COR-L47 (cell line): ENCODE results near the gene SLC25A19.
A peak's percentile ranks its signal among the peaks of the same experiment; 100 is the strongest.

Source experiments
- DNase-seq: peaks from one replicate; lab custom pipeline; 2025; lab: John Stamatoyannopoulos, UW

The SLC25A19 gene

DNA sequence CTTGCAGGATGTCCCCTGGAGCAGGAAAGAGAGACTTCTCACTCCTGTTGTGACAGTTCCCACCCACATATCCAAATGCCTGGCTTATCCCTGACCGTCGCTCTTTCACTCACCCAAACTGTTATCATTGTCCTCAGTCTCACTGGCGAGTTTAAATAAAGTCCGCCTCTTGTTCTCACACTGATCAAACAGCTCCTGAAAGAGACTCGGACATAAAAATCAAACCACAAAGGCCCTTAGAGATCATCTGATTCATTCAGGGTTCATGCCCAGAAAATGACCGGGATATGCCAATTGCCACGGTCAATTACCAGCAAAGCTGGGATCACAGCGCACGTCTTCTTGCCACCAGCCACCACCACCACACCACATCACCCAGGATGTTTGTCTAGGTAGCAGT, 47.7 kb downstream of the SLC25A19 start:
- no peak for DNase-seq

DNA sequence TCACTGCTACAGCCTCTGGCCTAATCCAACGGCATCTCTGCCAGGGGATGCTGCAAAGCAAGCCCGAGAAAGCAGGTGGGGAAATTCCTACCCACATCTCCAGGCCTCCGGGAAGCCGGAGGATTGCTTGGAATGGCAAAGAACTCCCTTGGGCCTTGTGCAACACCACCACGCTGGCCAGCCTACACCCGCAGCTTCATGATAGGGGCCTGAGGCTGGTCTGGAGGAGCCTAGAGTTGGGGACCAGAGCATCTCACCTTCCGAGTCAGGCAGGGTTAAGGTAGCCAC, 48.1 kb downstream of the SLC25A19 start:
- no peak for DNase-seq

DNA sequence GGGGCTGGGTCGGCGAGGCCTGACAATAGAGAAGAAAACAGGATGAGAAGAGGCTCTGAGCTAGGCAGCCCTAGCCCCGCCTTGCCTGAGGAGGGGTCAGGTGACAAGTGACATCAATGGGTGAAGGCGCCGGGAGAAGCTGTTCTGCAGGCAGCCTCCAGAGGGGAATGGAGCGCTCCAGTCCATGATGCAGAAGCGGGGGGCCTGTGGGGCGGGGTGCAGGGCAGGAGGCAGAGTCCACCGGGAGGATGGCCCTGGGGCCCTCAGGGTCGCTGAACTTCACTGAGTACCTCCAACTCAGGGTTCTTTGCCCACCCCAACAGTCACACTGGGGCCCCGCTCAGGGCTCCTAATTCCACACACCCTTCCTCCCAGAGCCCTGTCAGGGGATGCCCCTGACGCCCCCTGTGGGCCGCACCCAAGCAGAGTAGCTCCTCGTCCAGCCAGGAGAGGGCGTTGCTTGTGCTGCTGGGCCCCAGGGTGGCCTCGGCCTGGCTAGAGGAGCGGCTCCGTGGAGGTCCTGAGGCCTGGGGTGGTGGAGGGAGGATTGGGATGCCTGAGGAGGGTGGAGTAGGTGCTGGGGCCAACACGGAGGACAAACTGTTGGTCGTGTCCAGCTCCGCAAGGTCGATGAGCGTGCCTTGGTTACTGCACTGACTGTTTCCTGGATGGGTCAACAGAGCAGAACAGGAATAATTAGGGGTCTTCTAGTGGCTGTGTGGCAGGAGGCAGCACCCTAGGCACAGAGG, 48.7 kb downstream of the SLC25A19 start:
- DNase-seq, result peak; percentile 17

DNA sequence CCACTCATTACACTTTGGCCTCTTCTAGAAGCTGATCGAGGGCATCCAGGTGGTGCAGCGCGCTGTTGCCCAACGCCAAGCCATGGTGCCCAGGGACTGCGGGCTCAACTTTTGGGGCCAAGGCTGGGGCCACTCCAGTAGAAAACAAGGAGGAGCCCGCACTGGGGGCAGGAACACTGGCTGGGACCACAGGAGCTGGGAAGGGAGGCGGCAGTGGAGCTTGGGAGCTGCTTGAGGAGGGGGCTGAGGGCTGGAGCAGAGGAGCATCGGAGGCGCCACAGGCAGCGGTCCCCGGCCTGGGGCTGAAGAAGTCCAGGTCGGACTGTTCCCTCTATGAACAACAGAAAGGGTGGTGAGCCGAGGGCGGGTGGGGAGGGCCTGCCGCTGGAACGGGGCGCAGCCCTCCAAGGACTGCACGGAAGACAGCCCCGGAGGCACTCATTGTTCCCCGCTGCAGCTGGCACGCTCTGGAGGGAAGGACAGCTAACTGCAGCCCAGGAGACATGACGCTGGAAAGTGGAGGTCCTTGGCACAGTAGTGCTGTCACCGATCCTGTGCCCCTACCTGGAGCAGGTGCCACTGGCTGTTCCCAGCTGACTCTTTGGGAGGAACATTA, 49.3 kb downstream of the SLC25A19 start:
- no peak for DNase-seq

DNA sequence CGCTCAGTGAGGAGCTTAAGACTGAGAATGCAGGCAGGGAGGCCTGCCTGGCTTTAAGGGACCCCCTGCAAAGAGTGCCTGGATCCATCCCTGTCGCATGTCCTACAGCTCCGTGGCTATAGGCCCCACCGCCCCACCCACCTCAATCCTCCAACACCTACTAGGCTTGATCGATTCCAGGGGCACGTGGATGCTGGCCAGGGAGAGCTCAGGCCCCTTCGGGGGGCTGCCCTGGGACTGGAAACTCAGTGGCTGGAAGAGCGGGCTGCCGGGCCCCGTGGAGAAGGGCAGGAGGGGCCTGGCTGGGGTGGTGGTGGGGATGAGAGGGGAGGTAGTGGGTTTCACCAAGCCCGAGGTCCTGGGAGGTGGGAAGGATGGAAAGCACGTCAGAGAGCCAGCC, 50.0 kb downstream of the SLC25A19 start:
- no peak for DNase-seq

DNA sequence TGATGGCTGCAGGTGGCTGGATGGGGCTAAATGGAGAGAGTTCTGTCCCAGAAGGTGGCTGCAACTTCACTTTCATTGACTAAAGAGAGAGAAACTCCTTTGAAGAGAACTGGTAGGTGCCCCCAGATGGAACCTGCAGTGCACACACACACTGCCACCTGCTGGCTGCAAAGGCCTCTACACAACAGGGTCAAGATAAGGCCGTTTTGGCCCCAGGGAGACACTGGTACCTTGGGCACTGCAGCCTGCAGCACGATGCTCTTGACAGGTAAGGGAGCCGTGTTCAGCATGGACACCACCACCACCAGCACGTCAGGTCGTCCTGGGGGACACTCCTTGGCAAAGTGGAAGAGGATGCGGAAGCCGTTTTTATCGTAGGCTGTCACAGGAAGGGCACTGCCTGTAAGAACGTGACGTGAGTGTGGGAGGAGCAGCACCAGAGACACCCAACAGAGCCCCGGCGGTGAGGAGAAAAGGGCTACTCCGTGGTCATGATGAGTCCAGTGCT, 50.5 kb downstream of the SLC25A19 start:
- peak; percentile 28 for DNase-seq

DNA sequence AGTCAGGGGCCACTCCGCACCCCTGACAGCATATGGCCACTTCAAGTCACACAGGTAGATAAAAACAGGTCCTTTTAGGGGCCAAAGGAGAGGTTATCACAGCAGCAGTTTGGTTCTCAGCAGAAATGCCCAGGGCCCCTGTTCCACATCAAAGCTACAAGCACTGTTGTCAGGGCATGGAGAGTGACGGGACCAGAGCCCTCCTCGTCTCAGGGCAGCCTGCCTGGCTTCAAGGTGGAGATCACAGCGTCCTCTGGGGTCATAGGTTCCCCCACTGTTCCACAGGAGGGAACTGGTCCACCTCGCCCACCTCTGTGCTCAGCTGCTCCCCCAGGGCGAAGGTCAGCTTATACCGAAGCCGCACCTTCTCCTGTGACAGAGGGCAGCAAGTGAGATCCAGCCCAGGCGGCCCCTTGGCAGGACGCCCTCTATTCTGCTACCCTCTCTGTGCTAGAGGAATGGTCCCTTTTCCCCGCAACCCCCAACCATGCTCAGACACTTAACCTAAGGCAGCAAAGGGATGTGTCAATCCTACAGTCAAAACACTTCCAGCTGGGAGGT, 51.1 kb downstream of the SLC25A19 start:
- no peak for DNase-seq

DNA sequence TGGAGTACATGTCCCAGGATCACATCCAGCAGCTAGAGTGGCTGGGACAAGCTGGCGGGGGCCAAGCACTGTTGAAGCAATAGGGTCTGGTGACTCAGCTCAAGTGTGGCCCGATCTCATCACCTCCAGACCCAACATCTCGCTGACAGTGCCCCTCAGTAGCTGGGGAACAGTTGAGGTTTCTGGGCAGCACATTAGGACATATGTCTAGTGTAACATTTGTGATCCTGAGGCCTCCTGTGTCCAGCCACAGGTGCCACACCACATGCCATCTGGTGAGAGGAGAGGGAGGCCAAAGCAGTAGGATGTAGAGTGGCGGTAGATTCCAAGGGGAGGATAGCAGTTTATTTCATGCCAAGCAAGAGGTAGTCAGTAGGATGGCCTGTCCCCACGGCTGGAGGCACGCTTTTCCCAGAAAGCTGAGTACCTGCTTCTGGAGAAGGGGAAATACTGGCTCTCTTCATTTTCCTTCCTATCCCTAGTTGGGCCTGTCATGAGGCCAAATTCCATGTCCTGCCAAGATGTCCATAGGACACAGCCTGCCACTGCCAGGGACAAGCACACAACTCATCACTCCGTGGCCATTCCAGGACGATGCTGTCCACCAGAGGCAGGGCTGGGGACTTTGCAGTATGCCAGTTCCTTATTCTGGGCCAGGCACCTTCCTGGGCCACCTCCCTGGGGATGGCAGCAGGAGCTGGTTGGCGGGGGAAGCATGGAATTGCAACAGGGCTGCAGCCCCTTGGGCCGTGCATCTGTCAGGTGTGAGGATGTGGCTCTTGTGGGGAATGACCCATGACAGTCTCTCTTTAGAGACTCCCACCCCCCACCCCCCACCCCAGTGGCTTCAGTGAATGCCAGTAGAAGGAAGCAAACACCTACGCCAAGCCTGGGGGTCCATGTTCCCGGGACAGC, 51.9 kb downstream of the SLC25A19 start:
- DNase-seq, result no peak

DNA sequence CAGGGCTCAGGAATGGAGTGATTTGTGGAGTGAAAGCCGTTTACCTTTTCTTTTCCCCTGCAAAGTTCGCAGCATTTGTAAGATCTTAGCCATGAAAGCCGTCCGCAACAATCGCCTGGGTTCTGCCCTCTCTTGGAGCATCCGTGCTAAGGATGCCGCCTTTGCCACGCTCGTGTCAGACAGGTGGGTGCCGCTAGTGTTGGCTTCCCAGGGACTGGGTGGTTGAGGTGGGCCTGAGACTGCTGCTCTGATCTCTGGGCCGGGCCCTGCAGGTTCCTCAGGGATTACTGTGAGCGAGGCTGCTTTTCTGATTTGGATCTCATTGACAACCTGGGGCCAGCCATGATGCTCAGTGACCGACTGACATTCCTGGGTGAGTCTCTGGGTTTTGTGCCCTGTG, 56.4 kb downstream of the SLC25A19 start:
- no peak for DNase-seq

DNA sequence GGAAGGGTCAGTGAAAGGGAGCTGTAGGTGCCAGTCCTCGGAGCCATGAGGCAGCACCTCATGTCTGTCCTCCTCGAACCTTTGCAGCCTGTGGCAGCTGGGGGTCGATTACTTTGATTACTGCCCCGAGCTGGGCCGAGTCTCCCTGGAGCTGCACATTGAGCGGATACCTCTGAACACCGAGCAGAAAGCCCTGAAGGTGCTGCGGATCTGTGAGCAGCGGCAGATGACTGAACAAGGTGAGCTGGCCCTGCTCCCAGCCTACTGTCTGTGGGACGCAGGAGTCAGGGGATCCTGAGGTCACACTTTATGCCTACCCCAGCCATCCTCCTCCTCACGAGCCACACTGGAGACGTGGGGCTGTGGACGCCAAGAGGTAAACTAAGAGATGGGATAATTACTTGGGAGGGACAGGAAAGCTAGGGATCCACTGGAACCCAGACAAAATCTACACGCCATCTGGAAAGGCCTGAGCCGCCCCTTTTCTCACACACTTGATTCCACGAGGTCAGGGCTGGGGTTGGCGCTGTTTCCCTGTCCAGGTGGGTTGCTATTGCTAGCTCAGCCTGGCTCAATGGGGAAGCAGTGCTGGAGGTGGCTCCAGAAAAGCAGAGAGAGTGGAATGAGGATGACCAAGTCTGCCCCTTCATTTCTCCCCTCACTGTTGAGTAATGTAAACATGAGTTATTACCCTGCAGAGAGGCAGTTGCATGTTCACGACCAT, 57.3 kb downstream of the SLC25A19 start:
- no peak for DNase-seq

DNA sequence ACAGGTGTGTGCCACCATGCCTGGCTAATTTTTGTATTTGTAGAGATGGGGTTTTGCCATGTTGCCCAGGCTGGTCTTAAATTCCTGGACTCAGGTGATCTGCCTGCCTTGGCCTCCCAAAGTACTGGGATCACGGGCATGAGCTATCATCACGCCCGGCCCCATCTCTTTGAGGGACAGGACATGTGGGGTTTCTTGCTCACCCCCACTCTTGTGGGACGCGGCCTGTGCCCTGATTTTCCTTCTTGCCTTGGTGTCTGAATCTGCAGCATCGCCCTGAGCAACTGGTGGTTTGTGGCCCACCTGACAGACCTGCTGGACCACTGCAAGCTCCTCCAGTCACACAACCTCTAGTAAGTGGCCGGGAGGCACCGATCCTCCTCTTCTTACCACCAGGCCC, 58.2 kb downstream of the SLC25A19 start:
- DNase-seq, result no peak

DNA sequence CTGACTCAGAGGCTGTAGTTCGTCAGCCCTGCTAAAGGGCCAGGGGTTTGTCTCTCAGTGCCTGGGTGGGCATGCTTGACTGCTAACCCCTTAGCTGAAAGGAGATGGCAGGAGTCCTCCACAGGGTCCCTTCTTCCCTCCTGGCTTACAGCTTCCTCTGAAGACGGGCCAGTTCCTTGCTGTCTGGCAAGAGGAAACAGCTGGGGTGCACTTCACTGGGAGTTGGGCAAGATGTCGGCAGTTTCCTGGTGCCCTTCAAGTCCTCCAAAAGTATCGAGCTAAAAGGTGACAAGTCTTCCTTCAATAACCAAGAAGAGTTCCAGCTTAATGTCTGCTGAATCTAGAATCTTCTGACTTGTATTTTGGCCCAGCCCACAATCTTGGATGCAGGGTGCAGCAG, 60.4 kb downstream of the SLC25A19 start:
- DNase-seq, result no peak

DNA sequence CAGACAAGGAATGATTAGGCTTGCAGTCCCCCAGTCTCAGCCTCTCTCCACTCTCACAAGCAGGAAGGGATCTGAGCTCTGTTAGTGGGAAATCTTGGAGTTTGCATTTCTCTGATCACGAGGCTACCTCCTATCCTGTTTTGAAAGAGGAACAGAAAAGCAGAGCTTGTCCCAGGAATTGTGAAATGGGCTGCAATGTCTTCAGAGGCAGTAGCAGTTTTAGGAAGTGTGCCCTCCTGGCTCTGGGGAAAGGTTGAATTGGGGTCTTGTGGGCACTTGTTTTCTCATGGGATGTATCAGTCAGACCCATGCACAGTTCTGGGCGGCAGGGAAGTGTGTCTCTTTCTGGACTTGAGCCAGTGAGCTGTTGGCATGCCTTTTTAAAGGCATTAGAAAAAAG, 60.9 kb downstream of the SLC25A19 start:
- DNase-seq, result no peak

DNA sequence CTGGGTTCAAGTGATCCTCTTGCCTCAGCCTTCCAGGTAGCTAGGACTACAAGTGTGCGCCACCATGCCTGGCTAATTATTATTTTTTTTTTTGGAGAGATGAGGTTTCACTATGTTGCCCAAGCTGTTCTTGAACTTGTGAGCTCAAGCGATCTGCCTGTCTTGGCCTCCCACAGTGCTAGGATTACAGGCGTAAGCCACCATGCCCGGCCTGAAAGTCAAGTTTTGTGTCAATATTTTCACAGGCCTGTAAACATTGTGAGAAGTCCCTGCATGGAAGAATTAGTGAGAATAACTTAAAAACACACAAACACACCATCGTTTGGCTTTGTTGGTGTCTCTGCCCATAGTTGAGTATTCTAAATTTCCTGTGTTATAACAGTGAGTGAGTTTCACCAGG, 61.5 kb downstream of the SLC25A19 start:
- DNase-seq, result no peak

DNA sequence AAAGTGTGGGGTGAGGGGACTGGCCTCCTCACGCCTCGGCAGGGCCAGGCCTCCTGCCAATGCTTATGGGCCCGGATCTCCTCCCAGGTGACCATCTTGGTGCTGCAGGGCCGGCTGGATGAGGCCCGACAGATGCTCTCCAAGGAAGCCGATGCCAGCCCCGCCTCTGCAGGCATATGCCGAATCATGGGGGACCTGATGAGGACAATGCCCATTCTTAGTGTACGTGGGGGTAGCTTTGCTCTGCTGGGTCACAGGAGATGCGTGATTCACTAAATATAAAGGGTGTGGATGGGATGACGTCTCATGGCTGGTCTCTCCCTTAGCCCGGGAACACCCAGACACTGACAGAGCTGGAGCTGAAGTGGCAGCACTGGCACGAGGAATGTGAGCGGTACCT, 64.2 kb downstream of the SLC25A19 start:
- DNase-seq, result no peak
